Esophagus (tissue), 2 donors: ENCODE measurements around the gene RGS9. TPM values are rescaled to one million over a fixed set of nuclear protein-coding genes. Genes with fewer than 3 reads are reported as not detected.
"Not testable (repeated sequence)": the region's sequence is repeated elsewhere in the genome, so short reads cannot be mapped to it uniquely, and the experiment has no call there.

Experiments used
- H3K27ac ChIP-seq, 2 donors: one replicate each; pipeline ENCODE4 v1.5.1; 2013; ENCODE audit warnings: low read depth in 2 of 2, mild to moderate bottlenecking in 2 of 2, inconsistent platforms in 1 of 2, low read length in 1 of 2, moderate library complexity in 1 of 2
- H3K27me3 ChIP-seq, 2 donors: one replicate each; pipeline ENCODE4 v1.6.1; 2013; ENCODE audit warnings: low read length in 2 of 2, control low read depth in 1 of 2, mild to moderate bottlenecking in 1 of 2; ENCODE audit not compliant: insufficient read depth in 2 of 2, control insufficient read depth in 1 of 2
- H3K36me3 ChIP-seq, 2 donors: one replicate each; pipeline ENCODE4 v1.6.1; 2013; ENCODE audit warnings: low read length in 1 of 2; ENCODE audit not compliant: control insufficient read depth in 2 of 2, insufficient read depth in 2 of 2
- H3K4me1 ChIP-seq, 2 donors: one replicate each; pipeline ENCODE4 v1.6.1; 2013; ENCODE audit warnings: low read length in 1 of 2; ENCODE audit not compliant: control insufficient read depth in 2 of 2, insufficient read depth in 2 of 2
- H3K4me3 ChIP-seq, 2 donors: one replicate each; pipeline ENCODE4 v1.5.1; 2013; ENCODE audit warnings: low read length in 2 of 2, mild to moderate bottlenecking in 2 of 2, low read depth in 1 of 2, moderate library complexity in 1 of 2
- H3K9me3 ChIP-seq, 2 donors: one replicate each; pipeline ENCODE4 v1.6.1; 2013; ENCODE audit warnings: mild to moderate bottlenecking in 2 of 2, low read depth in 1 of 2, low read length in 1 of 2, moderate library complexity in 1 of 2; ENCODE audit not compliant: control insufficient read depth in 2 of 2, insufficient read depth in 1 of 2
- WGBS, 2 donors: extraction: QIAGEN DNeasy Blood & Tissue Kit; methylation state at CpG; one replicate each; pipeline ENCODE4 v1.1.7; 2013; 5-methylcytosine and 5-hydroxymethylcytosine counted together
- polyA plus RNA-seq, 2 donors: library from polyadenylated mRNA; stranded (reverse); fragments of 200-250 nt; gene quantifications; one replicate each; pipeline ENCODE4 v1.2.3, GENCODE V29; 2013
- donor health status: healthy with polysubstance abuse.
- donor health status: Bipolar disorder and iron deficiency.

The RGS9 gene
- polyA plus RNA-seq, 2 donors = 2.0 to 2.2 TPM

DNA sequence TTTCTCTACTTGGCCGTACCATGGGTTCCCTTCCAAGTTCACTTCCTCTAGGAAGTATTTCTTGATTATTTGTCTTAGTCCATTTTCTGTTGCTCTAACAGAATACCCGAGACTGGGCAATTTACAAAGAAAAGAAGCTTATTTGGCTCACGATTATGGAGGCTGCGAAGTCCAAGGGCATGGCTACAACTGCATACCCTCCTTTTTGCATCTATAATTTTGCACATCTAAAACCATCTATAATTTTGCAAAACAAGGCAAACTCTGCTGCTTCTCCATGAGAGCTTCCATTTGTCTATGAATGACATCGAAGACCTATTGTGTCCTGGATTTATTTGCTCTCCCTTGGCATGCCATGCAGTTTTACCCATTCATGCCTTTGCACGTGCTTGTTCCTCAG lies 27.6 kb upstream of the RGS9 start:
- WGBS, 2 donors = 36 to 41% methylated on average over 6 of the region's 6 CpGs
- peaks cover 0 to under 1% of the 10 kb centered on the region in 2 donors for H3K9me3 ChIP-seq
- peaks cover 0 to 10% of the 10 kb centered on the region in 2 donors for H3K4me1 ChIP-seq
- H3K27me3 ChIP-seq = no peaks in the 10 kb centered on the region
- no peak overlapping the region for H3K27ac ChIP-seq
- H3K4me3 ChIP-seq = no peak overlapping the region
- H3K36me3 ChIP-seq = no peaks in the 10 kb centered on the region

DNA sequence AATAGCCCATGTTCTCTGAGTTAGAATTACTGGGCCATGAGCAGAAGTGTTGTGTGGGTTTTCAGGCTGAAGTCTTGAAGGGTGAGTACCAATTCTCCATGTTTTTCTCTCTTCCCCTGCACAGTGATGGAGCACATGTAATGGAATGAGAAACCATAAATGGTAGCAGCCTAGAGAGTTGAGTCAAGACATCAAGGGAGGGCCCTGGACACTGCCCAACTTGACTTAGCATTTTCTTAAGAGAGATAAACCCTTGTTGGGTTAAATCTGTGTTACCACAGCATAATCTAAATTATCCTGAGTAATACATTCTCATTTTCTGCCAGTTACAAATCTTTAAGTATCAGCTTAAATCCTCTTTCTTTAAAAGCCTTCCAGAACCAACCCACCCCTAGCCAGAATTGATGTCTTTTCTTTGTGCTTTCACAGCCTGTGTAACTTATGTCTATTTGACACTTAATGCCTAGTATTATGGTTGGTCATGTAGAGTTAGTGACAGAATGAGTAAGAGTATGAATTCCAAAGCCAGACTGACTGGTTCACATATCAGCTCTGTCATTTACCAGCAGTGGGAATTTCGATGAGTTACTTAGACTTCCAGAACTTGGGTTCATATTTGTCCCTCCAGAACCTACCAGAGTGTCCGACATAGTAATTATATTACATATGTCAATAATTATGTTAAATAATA lies 27.0 kb upstream of the RGS9 start:
- 67 to 74% methylated on average over 2 of the region's 2 CpGs for WGBS, 2 donors
- Histone ChIP-seq H3K9me3 (no peaks in the 10 kb centered on the region), H3K4me3 (no peak overlapping the region), H3K36me3 (no peaks in the 10 kb centered on the region), H3K4me1 (peaks cover 0 to 10% of the 10 kb centered on the region in 2 donors), H3K27ac (no peak overlapping the region), H3K27me3 (no peaks in the 10 kb centered on the region)

DNA sequence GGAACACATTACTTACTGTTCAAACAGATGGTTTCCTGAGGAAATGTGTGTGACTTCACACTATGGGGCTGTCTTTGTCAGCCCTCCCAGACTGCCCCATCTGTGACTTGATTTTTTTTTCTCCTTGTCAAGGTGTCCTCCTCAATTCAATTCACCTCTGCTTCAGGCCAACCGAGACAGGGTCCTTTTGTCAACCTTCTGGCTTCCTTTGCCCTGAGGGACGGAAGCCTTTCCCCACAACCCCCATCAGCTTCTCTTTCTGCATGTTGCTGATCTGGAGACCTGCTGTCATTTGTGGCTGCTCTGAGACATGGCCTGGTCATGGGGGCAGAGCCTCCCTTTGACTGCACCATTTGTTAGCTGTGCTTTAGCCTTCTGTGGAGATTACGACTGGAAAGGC lies 21.3 kb upstream of the RGS9 start:
- Histone ChIP-seq H3K36me3 (no peaks in the 10 kb centered on the region), H3K27ac (no peak overlapping the region), H3K4me1 (no peaks in the 10 kb centered on the region), H3K27me3 (peaks cover 0 to 4% of the 10 kb centered on the region in 2 donors), H3K9me3 (no peaks in the 10 kb centered on the region), H3K4me3 (no peak overlapping the region)
- WGBS, 2 donors = 37 to 56% methylated on average over 3 of the region's 3 CpGs

GRCh38 chr17:65116515-65116914 lies 20.7 kb upstream of the RGS9 start:
- H3K27me3 ChIP-seq, H3K27ac ChIP-seq, H3K9me3 ChIP-seq, H3K4me3 ChIP-seq, H3K36me3 ChIP-seq, H3K4me1 ChIP-seq: not testable (repeated sequence)
- WGBS, 2 donors = 56 to 57% methylated on average over 5 of the region's 5 CpGs

DNA sequence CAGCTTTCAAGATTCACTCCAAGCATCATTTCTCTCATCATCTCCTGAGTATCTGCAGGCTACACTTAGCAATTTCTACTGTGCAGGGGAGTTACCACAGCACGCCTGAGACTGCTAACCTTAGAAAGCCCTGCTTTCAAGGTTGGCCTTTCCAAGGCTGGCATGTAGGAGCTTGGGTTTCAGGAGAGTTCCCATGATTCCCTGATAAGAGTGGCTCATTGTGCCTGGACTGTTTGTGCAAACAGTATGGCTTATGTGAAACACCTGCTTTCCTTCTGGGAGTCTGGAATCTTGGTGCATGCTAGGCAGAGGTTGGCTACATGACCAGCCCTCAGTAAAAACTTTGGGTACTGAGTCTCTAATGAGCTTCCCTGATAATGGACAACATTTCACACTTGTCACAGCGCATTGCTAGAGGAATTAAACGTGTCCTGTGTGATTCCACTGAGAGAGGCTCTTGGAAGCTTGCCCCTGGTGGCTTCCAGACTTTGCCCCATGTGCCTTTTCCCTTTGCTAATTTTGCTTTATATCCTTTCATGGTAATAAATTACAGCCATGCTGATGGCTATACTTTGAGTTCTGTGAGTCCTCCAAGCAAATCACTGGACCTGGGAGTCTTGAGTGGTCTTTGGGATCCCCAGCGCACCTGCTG lies 19.7 kb upstream of the RGS9 start:
- 75 to 85% methylated on average over 4 of the region's 4 CpGs for WGBS, 2 donors

DNA sequence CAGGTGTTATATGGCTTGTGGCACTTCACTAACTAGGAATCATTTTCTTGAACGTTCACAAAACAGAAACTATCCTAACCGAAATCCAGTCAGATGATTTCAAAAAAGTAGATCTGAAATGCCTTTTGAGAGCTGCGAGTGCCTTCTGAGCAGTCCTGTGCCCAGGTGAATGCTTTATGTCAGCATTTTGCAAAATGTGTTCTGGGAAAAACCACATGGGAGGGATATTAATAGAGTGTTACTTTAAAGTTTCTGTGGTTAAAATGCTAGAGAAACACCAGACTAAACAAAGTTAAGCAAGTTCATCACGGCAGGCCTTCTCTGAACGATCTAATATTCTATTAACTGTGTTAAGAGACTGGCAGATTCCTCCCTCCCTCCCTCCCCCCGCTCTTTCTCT lies 15.8 kb upstream of the RGS9 start:
- Histone ChIP-seq H3K27ac (no peak overlapping the region), H3K27me3 (peaks cover 0 to 4% of the 10 kb centered on the region in 2 donors), H3K4me1 (no peaks in the 10 kb centered on the region), H3K36me3 (no peaks in the 10 kb centered on the region), H3K9me3 (no peaks in the 10 kb centered on the region), H3K4me3 (no peak overlapping the region)
- 33 to 47% methylated on average over 6 of the region's 6 CpGs for WGBS, 2 donors

More for the DNA sequence above, 19.7 kb upstream of the RGS9 start:
- Histone ChIP-seq H3K4me1 (no peaks in the 10 kb centered on the region), H3K27me3 (peaks cover 0 to 4% of the 10 kb centered on the region in 2 donors), H3K27ac (no peak overlapping the region), H3K36me3 (no peaks in the 10 kb centered on the region), H3K4me3 (no peak overlapping the region), H3K9me3 (no peaks in the 10 kb centered on the region)

- Histone ChIP-seq H3K27ac (peak overlapping the region in 1 of 2 donors; percentile 90), H3K4me1 (no peaks in the 10 kb centered on the region), H3K9me3 (no peaks in the 10 kb centered on the region), H3K4me3 (peak overlapping the region in 1 of 2 donors; percentile 71), H3K27me3 (peaks cover 0 to 4% of the 10 kb centered on the region in 2 donors), H3K36me3 (no peaks in the 10 kb centered on the region)
- WGBS, 2 donors = 65 to 66% methylated on average over 12 of the region's 12 CpGs
Observed at GRCh38 chr17:65121916-65122806, 15.0 kb upstream of the RGS9 start.

DNA sequence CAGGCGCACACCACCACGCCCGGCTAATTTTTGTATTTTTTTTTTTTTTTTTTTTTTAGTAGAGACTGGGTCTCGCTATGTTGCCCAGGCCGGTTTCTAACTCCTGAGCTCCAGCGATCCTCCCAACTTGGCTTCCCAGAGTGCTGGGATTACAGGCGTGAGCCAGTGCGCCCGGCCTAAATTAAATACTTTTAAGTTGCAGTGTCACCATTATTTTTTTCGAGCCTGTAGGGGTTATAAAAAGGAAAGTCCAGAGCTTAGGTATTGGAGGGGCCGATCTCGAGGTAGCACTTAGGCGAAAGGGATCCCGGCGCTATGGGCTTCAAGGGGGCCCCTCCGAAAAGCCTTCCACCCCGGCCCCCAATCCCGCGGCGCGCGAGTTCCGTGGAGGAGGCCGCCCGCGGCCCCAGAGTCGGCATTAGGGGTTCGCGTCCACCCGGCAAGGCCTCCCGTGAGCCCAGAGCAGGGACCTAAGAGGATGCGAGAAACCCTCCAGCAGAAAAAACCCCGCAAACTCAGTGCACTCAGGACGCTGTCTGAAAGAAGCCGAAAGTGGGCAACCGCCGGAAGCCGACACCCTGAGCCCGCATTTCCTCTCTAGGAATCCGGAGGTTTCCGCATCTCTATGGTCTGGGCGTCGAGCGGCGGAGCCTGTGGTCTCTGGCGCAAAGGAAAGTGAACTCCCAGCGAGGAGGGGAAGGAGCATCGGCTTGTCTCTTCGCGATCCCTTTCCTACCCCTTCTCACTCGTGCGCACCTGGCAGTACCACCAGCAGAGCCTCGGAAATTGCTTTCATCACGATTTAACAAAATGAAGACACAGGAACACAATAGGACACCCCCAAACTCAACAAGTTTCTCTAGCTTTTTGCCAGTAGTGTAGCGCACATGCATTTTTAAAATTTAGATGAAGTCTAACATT lies 14.1 kb upstream of the RGS9 start:
- peak overlapping the region; percentile 87 to 90 for H3K27ac ChIP-seq
- 6 to 8% methylated on average over 47 to 52 of the region's 55 CpGs for WGBS, 2 donors
- H3K36me3 ChIP-seq = no peaks in the 10 kb centered on the region
- H3K9me3 ChIP-seq = no peaks in the 10 kb centered on the region
- peak overlapping the region; percentile 47 to 71 for H3K4me3 ChIP-seq
- no peaks in the 10 kb centered on the region for H3K27me3 ChIP-seq
- H3K4me1 ChIP-seq = no peaks in the 10 kb centered on the region
